GM23248 (cell line): ENCODE measurements around the gene TARBP2. TPM values are rescaled to one million over a fixed set of nuclear protein-coding genes. Genes with fewer than 3 reads are reported as not detected.

Source experiments
- DNase-seq: peaks from one replicate; pipeline ENCODE4 v3.0.0-alpha.2; 2015
- H2AFZ ChIP-seq: fragments of 200-600 bp; sonication (generic); 2 replicates; pipeline ENCODE4 v1.6.1; 2016; ENCODE audit warnings: antibody characterized with exemption
- H3F3A ChIP-seq: fragments of 200-600 bp; sonication (generic); 2 replicates; pipeline ENCODE4 v1.6.1; 2016; ENCODE audit warnings: mild to moderate bottlenecking, antibody characterized with exemption, mixed run types; ENCODE audit not compliant: insufficient read depth
- H3K27ac ChIP-seq: fragments of 200-600 bp; sonication (generic); 2 replicates; pipeline ENCODE4 v1.5.1; 2016; ENCODE audit warnings: mild to moderate bottlenecking
- H3K27me3 ChIP-seq: fragments of 200-600 bp; sonication (generic); replicated peaks from 2 replicates; pipeline ENCODE4 v1.6.1; 2016; ENCODE audit warnings: mild to moderate bottlenecking; ENCODE audit not compliant: insufficient read depth
- H3K36me3 ChIP-seq: fragments of 200-600 bp; sonication (generic); 2 replicates; pipeline ENCODE4 v1.6.1; 2016; ENCODE audit warnings: low read depth, mild to moderate bottlenecking
- H3K4me1 ChIP-seq: fragments of 200-600 bp; sonication (generic); 2 replicates; pipeline ENCODE4 v1.6.1; 2016; ENCODE audit warnings: mild to moderate bottlenecking; ENCODE audit not compliant: insufficient read depth
- H3K4me2 ChIP-seq: fragments of 200-600 bp; sonication (generic); one replicate; pipeline ENCODE4 v1.6.1; 2016; ENCODE audit warnings: mild to moderate bottlenecking; ENCODE audit not compliant: unreplicated experiment
- H3K4me3 ChIP-seq: fragments of 200-600 bp; sonication (generic); 2 replicates; pipeline ENCODE4 v1.5.1; 2016; ENCODE audit warnings: mild to moderate bottlenecking
- H3K79me2 ChIP-seq: fragments of 200-600 bp; sonication (generic); 2 replicates; pipeline ENCODE4 v1.6.1; 2016; ENCODE audit warnings: mild to moderate bottlenecking; ENCODE audit not compliant: insufficient read depth
- H3K9ac ChIP-seq: fragments of 200-600 bp; sonication (generic); 2 replicates; pipeline ENCODE4 v1.6.1; 2016; ENCODE audit warnings: mild to moderate bottlenecking
- H3K9me2 ChIP-seq: fragments of 200-600 bp; sonication (generic); 2 replicates; pipeline ENCODE4 v1.6.1; 2016; ENCODE audit warnings: mixed run types, mild to moderate bottlenecking, moderate library complexity; ENCODE audit not compliant: insufficient read depth
- H3K9me3 ChIP-seq: fragments of 200-600 bp; sonication (generic); one replicate; pipeline ENCODE4 v1.6.1; 2017; ENCODE audit warnings: low read depth
- H4K20me1 ChIP-seq: fragments of 200-600 bp; sonication (generic); 2 replicates; pipeline ENCODE4 v1.6.0; 2016; ENCODE audit not compliant: insufficient read depth
- EZH2 ChIP-seq: fragments of 200-600 bp; sonication (generic); IDR thresholded peaks from 2 replicates; pipeline ENCODE4 v1.6.1; 2018; ENCODE audit warnings: antibody characterized with exemption, mild to moderate bottlenecking; ENCODE audit not compliant: insufficient read depth, poor library complexity, severe bottlenecking
- EZH2phosphoT487 ChIP-seq: fragments of 200-600 bp; sonication (generic); IDR thresholded peaks from 2 replicates; pipeline ENCODE4 v1.6.1; 2018; ENCODE audit warnings: antibody characterized with exemption, moderate library complexity, mild to moderate bottlenecking, low read depth; ENCODE audit not compliant: insufficient read depth
- WGBS, 2 experiments: methylation state at CpG; one replicate each; pipeline ENCODE4 v1.1.6; 2015 to 2017; ENCODE audit warnings: low lambda C conversion rate in 2 of 2, low coverage in 1 of 2; ENCODE audit errors: missing lambda C conversion rate in 2 of 2; 5-methylcytosine and 5-hydroxymethylcytosine counted together
- in situ Hi-C: fragments of 300-500 bp; cut with MboI; formaldehyde crosslinking; loops from 2 replicates; pipeline ENCODE4 v1.15.0; 2020
- polyA plus RNA-seq: library from polyadenylated mRNA; unstranded; fragments of >200 nt; fragmentation: Nextera tagmentation; extraction: Ambion mirVana; gene quantifications from 2 replicates; pipeline ENCODE4 v1.2.1, GENCODE V29; 2016
- total RNA-seq: library from RNA; depleted of rRNA; stranded (reverse); fragments of >200 nt; shearing (Covaris generic); gene quantifications from 2 replicates; pipeline ENCODE4 v1.2.3, GENCODE V29; 2014

TARBP2 gene
- total and polyA plus RNA-seq, 2 experiments from 2014 or later: 36.0 to 40.1 TPM

GRCh38 chr12:53500142-53500775 is 824 bp upstream of the TARBP2 start:
- Histone ChIP-seq H3K9me3 (no peaks in the 10 kb centered on the region), H3K36me3 (no peaks in the 10 kb centered on the region), H3K9ac (peak overlapping the region; percentile 95), H4K20me1 (no peaks in the 10 kb centered on the region), H3K27ac (peak overlapping the region; percentile 99), H2AFZ (peak overlapping the region; percentile 70), H3K4me2 (peak overlapping the region; percentile 91), H3K27me3 (no peaks in the 10 kb centered on the region), H3K79me2 (peaks cover 57% of the 10 kb centered on the region), H3K4me3 (peak overlapping the region; percentile 81), H3K9me2 (no peaks in the 10 kb centered on the region), H3F3A (peaks cover 26% of the 10 kb centered on the region), H3K4me1 (peaks cover 38% of the 10 kb centered on the region)
- 1 to 4% methylated on average over 17 of the region's 17 CpGs for WGBS, 2 experiments
- TF ChIP-seq EZH2phosphoT487 (no peak), EZH2 (no peak)
- DNase-seq: peak; percentile 86
- in situ Hi-C loops: no loop called here

GRCh38 chr12:53501615-53502181 is 615 bp downstream of the TARBP2 start:
- no peak for DNase-seq
- Histone ChIP-seq H3K27ac (peak overlapping the region; percentile 99), H2AFZ (peak overlapping the region; percentile 74), H3K36me3 (no peaks in the 10 kb centered on the region), H3K9me2 (no peaks in the 10 kb centered on the region), H3K27me3 (no peaks in the 10 kb centered on the region), H3K79me2 (peaks cover 46% of the 10 kb centered on the region), H3F3A (peaks cover 34% of the 10 kb centered on the region), H4K20me1 (no peaks in the 10 kb centered on the region), H3K9ac (peak overlapping the region; percentile 95), H3K4me2 (peak overlapping the region; percentile 86), H3K4me3 (peak overlapping the region; percentile 81), H3K9me3 (no peaks in the 10 kb centered on the region), H3K4me1 (peaks cover 42% of the 10 kb centered on the region)
- in situ Hi-C loops: no loop called here
- no peak for TF ChIP-seq EZH2phosphoT487
- no peak for TF ChIP-seq EZH2
- 78 to 82% methylated on average over 9 to 10 of the region's 10 CpGs for WGBS, 2 experiments

- H3K4me1 ChIP-seq: peaks cover 39% of the 10 kb centered on the region
- no peaks in the 10 kb centered on the region for H3K36me3 ChIP-seq
- in situ Hi-C loops: no loop called here
- H4K20me1 ChIP-seq: no peaks in the 10 kb centered on the region
- TF ChIP-seq EZH2: no peak
- TF ChIP-seq EZH2phosphoT487: no peak
- no peak for DNase-seq
- H3K9me3 ChIP-seq: no peaks in the 10 kb centered on the region
- WGBS, 2 experiments: 74 to 86% methylated on average over 9 of the region's 9 CpGs
- H3K27me3 ChIP-seq: no peaks in the 10 kb centered on the region
- peaks cover 32% of the 10 kb centered on the region for H3F3A ChIP-seq
- H3K79me2 ChIP-seq: peaks cover 39% of the 10 kb centered on the region
- peak overlapping the region; percentile 86 for H3K4me2 ChIP-seq
- peak overlapping the region; percentile 95 for H3K9ac ChIP-seq
- no peak overlapping the region for H2AFZ ChIP-seq
- H3K4me3 ChIP-seq: peak overlapping the region; percentile 81
- H3K9me2 ChIP-seq: no peaks in the 10 kb centered on the region
- H3K27ac ChIP-seq: 0 out of 2 replicates have a peak overlapping the region, but pooled peaks have one; percentile 99
Observed at GRCh38 chr12:53502331-53502730, 1.2 kb downstream of the TARBP2 start.

GRCh38 chr12:53502983-53503728 is 2.1 kb downstream of the TARBP2 start:
- no peak overlapping the region for H2AFZ ChIP-seq
- no peak for DNase-seq
- no peak overlapping the region for H3K4me3 ChIP-seq
- no peaks in the 10 kb centered on the region for H4K20me1 ChIP-seq
- peaks cover 32% of the 10 kb centered on the region for H3F3A ChIP-seq
- H3K4me2 ChIP-seq: no peak overlapping the region
- no peak overlapping the region for H3K27ac ChIP-seq
- TF ChIP-seq EZH2phosphoT487 (no peak), EZH2 (no peak)
- H3K9me2 ChIP-seq: no peaks in the 10 kb centered on the region
- H3K9ac ChIP-seq: no peak overlapping the region
- H3K9me3 ChIP-seq: no peaks in the 10 kb centered on the region
- no peaks in the 10 kb centered on the region for H3K36me3 ChIP-seq
- H3K27me3 ChIP-seq: no peaks in the 10 kb centered on the region
- H3K4me1 ChIP-seq: peaks cover 39% of the 10 kb centered on the region
- in situ Hi-C loops: no loop called here
- H3K79me2 ChIP-seq: peaks cover 31% of the 10 kb centered on the region
- 71 to 79% methylated on average over 9 to 10 of the region's 10 CpGs for WGBS, 2 experiments
